Right ventricle myocardium inferior (tissue), 1 donor: ENCODE results near the gene NOTCH1. TPM values are rescaled to one million over a fixed set of nuclear protein-coding genes. Genes with fewer than 3 reads are reported as not detected.
A peak's percentile ranks its signal among the peaks of the same experiment; 100 is the strongest.
"Not testable (repeated sequence)": the region's sequence is repeated elsewhere in the genome, so short reads cannot be mapped to it uniquely, and the experiment has no call there.

Experiments used
- ATAC-seq: fragments of 200-7000 bp; cut with Tn5 transposase; one replicate; pipeline ENCODE4 v1.9.1; 2020; ENCODE audit warnings: mild to moderate bottlenecking, moderate library complexity
- DNase-seq: peaks from one replicate; pipeline ENCODE4 v3.0.0; 2021; ENCODE audit errors: missing footprints
- intact Hi-C: fragments of 100-400 bp; cut with DNase I; formaldehyde crosslinking; loops from one replicate; pipeline ENCODE4 v1.11.0; 2022
- total RNA-seq: library from RNA; stranded (reverse); fragmentation: NEBNext Ultra II Directional; extraction: Animal tissue kit (Norgen Biotek cat#: 25700); gene quantifications from one replicate; pipeline ENCODE4 v1.2.1, GENCODE V29; 2021
- donor health status: DM: no; HTN: yes; CAD: no; lungs with severe emphysema.

NOTCH1 gene
- total RNA-seq, 1 donor from 2014 or later: 18.7 TPM

DNA sequence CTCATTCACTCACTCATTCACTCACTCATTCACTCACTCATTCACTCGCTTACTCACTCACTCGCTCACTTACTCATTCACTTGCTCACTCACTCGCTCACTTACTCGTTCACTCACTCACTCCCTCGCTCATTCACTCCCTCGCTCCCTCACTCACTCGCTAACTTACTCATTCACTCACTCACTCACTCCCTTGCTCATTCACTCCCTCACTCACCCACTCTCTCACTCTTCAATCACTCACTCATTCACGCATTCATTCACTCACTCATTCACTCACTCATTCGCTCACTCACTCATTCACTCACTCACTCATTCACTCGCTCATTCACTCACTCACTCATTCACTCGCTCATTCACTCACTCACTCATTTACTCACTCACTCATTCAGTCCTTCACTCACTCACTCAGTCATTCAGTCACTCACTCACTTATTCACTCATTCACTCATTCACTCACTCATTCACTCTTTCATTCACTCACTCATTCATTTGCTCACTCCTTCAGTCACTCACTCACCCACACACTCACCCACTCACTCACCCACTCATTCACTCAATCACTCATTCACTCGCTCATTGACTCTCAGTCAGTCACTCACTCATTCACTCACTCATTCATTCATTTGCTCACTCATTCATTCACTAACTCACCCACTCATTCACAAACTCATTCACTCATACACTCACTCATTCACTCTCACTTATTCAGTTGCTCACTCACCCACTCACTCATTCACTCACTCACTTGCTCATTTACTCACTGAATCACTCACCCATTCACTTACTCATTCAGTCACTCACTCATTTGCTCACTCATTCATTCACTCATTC lies 36.0 kb upstream of the NOTCH1 start:
- no peak for ATAC-seq
- intact Hi-C loops: no loop called here
- no peak for DNase-seq

- DNase-seq, intact Hi-C loops, ATAC-seq: not testable (repeated sequence)
These were observed 33.9 kb upstream of the NOTCH1 start for GRCh38 chr9:136579650-136580219.

DNA sequence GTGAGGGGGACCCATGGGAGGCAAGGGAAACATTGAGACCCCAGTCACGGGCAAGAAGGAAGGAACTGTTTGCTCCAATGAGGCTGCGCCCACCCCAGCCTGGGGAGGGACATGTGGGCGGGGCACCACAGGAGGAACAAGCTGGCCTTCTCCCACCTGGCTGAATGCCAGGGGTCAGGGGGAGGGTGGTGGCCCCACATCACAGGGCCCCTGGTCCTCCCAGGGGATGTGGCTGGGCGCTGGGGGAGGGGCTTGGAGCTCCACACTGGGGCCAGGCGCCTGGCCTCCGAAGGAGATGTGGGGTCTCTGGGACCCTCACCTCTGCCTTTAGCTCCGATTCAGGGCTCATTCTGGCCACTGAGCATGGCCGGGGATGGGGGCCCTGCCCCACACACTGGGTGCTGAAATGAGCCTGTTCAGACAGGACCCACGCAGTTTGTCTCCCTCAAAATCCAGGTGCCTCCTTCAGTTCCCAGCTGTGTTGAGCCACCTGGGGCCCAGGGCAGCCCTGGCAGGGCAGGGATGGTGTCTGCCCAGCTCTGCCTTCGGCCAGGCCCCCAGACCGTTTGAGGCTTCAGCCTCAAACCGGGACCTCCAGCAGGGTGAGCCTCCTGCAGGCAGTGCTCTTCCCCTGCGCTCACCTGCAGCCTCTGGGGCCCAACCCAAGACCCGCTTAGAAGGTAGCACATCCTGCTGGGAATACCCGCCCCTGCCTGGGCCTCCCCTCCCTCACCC lies 33.2 kb upstream of the NOTCH1 start:
- ATAC-seq (no peak), DNase-seq (peak; percentile 48)
- intact Hi-C loops: no loop called here

DNA sequence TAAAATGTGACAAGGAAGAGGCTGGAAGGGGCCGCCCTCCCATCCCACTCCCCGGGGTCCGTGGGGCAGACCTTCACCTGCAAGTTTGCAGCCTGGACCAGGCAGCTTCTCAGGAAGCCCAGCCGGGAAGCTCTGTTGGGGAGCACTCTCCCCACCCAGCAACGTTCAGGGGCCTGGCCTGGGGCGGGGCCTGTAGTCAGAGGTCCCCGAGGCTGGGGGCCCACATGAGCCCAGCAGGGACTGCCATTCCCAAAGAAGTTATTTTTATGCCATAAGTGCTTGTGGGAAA lies 32.7 kb upstream of the NOTCH1 start:
- ATAC-seq: no peak
- intact Hi-C loops: no loop called here
- no peak for DNase-seq

- ATAC-seq (no peak), DNase-seq (peak; percentile 42)
- intact Hi-C loops: no loop called here
These were observed 32.2 kb upstream of the NOTCH1 start for GRCh38 chr9:136577941-136578625.

DNA sequence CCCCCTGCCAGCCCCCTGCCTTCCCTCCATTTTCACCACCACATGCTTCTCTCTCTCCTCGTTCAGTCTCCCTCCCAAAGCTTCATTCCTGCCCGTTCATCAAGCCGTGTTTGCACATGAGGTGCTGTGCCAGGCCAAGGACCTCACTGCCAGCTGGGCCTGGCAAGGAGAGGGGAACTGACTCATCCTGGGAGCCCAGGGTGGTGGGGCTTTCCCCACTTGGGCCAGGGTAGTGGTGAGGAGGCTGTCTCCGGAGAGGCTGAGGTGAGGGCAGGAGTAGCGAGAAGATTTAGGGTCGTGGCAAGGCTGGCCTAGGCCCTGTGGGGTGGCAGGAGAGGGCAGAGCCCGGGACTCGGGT lies 30.4 kb upstream of the NOTCH1 start:
- ATAC-seq (peak; percentile 30), DNase-seq (peak; percentile 65)
- intact Hi-C loops: no loop called here

DNA sequence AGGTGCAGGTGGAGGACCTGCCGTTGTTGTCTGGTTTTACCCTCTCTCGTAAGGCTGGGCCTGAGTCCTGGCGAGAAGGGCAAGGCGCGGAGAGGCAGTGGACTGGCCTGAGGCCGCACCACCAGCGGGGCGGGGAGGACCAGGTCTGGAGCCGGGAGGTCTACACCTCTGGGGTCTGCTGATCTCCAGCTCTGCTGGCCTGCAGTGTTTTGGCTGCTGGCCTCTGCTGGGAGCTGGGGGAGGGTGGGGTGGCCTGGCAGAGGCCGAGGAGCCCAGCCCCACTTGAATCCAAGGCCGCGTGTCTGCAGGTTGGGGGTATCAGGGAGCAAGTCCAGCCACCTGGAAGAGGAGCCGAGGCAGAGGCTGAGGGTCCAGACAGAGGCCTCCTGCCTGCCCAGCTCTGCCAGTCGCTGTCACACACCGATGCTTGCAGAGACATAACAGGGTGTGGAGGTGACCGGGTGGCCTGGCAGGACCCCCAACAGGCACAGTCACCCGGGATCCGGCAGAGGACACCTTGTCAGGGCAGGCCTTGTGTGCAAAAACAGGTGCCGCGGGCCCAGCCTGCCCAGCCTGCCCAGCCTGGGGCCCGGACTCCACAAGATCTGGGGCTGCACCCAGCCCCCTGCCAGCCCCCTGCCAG lies 29.9 kb upstream of the NOTCH1 start:
- ATAC-seq (no peak), DNase-seq (peak; percentile 17)
- intact Hi-C loops: no loop called here

DNA sequence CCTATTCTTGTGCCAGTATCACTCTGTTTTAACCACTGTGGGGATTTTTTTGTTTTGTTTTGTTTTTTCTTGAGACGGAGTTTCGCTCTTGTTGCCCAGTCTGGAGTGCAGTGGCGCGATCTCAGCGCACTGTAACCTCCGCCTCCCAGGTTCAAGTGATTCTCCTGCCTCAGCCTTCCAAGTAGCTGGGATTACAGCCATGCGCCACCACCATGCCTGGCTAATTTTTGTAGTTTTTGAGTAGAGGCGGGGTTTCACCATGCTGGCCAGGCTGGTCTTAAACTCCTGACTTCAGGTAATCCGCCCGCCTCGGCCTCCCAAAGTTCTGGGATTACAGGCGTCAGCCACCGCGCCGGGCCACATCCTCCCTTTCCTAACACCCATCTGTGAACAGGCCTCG lies 28.8 kb upstream of the NOTCH1 start:
- intact Hi-C loops, ATAC-seq: not testable (repeated sequence)
- peak; percentile 20 for DNase-seq

- peak; percentile 53 for DNase-seq
- intact Hi-C loops: no loop called here
- ATAC-seq: no peak
These were observed 27.2 kb upstream of the NOTCH1 start for GRCh38 chr9:136572828-136573625.

GRCh38 chr9:136572003-136572827 lies 26.4 kb upstream of the NOTCH1 start:
- ATAC-seq: peak; percentile 85
- peak; percentile 75 for DNase-seq
- intact Hi-C loops: no loop called here

DNA sequence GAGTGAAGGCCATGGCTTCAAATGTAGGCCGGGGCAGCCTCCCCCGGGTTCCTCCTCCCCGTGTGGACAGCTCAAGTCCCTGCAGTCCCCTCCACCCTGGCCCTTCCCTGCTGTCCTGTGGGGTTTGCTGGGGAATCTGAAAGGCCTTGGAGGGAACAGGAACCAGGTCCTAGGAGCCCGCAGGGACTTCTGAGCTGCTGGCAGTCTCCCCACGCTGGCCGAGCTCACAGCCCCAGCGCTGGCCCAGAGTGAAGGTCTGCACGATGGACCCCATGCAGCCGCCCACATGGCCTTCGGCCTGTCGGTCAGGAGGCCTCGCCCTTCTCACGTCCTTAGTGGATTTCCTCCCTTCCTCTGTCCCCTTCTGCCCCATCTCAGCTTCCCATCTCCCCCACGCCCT lies 25.7 kb upstream of the NOTCH1 start:
- no peak for ATAC-seq
- DNase-seq: peak; percentile 62
- intact Hi-C loops: no loop called here

- intact Hi-C loops: no loop called here
- DNase-seq (peak; percentile 65), ATAC-seq (no peak)
These were observed 25.1 kb upstream of the NOTCH1 start for GRCh38 chr9:136570916-136571315.

- intact Hi-C loops: no loop called here
- no peak for ATAC-seq
- DNase-seq: peak; percentile 53
These were observed 24.5 kb upstream of the NOTCH1 start for GRCh38 chr9:136570191-136570845.

DNA sequence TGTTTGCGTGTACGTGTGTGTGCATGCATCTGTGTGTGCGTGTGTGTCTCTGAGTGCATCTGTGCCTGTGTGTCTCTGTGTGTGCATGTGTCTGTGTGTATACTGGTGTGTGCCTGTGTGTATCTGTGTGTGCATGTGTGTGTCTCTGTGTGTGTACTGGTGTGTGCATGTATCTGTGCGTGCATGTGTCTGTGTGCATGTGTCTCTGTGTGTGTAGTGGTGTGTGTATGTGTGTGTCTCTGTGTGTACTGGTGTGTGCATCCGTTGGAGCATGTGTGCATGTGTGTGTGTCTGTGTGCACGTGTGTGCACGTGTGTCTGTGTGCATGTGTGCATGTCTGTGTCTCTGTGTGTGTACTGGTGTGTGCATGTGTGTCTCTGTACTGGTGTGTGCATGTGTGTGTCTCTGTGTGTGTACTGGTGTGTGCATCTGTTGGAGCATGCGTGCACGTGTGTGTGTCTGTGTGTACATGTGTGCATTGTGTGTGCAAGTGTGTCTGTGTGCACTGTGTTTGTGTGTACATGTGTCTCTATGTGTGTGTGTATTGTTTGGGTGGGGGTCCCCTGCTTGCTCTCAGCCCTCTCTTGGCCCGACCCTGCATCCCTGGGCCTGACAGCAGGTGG lies 23.8 kb upstream of the NOTCH1 start:
- ATAC-seq (no peak), DNase-seq (peak; percentile 41)
- intact Hi-C loops: no loop called here

DNA sequence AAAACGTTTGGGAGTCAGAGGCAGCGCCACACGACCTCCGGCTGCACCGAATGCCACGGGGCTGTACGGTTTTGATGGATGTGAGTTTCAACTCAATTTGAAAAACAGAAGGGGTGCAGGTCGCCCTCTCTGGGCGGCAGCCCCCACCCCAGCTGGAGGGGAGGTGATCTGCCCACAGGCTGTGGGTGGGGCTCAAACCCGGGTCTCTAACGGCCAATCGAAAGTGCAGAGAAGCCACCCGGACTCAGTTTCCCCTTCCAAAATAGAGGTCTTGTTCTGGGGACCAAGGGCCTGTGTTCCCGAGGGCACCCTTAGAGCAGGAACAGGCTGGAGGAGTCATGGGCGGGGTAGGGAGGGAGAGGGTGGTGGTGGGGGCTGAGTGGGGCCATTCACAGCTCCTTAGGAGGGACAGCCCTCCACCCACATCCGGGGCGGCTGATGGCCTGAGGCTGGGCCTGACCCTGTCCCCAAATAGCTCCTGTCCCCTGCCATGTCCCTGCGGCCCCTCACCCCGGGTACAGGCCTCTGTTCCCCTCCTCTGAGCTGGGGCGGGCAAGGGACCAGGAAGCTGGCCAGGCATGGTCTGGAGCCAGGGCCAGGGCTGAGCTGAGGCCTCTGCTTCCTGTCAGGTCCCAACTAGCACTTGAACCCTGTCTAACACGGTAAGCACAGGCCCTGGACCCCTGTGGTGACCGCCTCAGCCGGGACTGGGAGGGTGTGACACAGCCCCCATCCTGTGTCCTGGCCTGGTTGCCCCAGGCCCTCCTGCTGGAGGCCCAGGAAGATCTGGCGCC lies 22.6 kb upstream of the NOTCH1 start:
- ATAC-seq (no peak), DNase-seq (peak; percentile 71)
- intact Hi-C loops: no loop called here
